CD4-positive, CD25-positive, alpha-beta regulatory T cell (primary cell): ENCODE data around the gene ZSWIM9. TPM values are rescaled to one million over a fixed set of nuclear protein-coding genes. Genes with fewer than 3 reads are reported as not detected.
A peak's percentile ranks its signal among the peaks of the same experiment; 100 is the strongest.
"Not testable (repeated sequence)": the region's sequence is repeated elsewhere in the genome, so short reads cannot be mapped to it uniquely, and the experiment has no call there.

Experiments used
- ATAC-seq, 2 donors: fragments of 150-1000 bp; cut with Tn5 transposase; one replicate each; pipeline ENCODE4 v1.10.0; 2021; ENCODE audit warnings: low read depth in 2 of 2, moderate number of reproducible peaks in 2 of 2, moderate library complexity in 1 of 2
- DNase-seq, 3 donors: peaks; one replicate each; pipeline versions ENCODE4 v3.0.0 to v3.0.0-alpha.2; 2012 to 2022; ENCODE audit warnings: mixed read lengths in 1 of 3
- H3K27ac ChIP-seq: one replicate; pipeline ENCODE4 v1.7.0; 2013; ENCODE audit warnings: mild to moderate bottlenecking, low read length; ENCODE audit not compliant: insufficient read depth, poor library complexity, severe bottlenecking
- H3K27me3 ChIP-seq: one replicate; pipeline ENCODE4 v1.7.0; 2013; ENCODE audit warnings: low read length; ENCODE audit not compliant: control insufficient read depth, insufficient read depth
- H3K36me3 ChIP-seq: one replicate; pipeline ENCODE4 v1.7.0; 2013; ENCODE audit warnings: mild to moderate bottlenecking, low read length, moderate library complexity; ENCODE audit not compliant: control insufficient read depth, insufficient read depth
- H3K4me1 ChIP-seq: 2 replicates; pipeline ENCODE4 v1.7.0; 2013; ENCODE audit warnings: mild to moderate bottlenecking, low read length; ENCODE audit not compliant: insufficient read depth, control insufficient read depth, poor library complexity, severe bottlenecking
- H3K4me3 ChIP-seq: one replicate; pipeline ENCODE4 v1.7.0; 2013; ENCODE audit warnings: low read depth, mild to moderate bottlenecking, low read length, moderate library complexity
- H3K9me3 ChIP-seq, 2 experiments: 1 replicate in 1 of 2; 2 replicates in 1 of 2; pipeline ENCODE4 v1.7.0; 2013; ENCODE audit warnings: low read length in 2 of 2, mild to moderate bottlenecking in 1 of 2, moderate library complexity in 1 of 2; ENCODE audit not compliant: control insufficient read depth in 2 of 2
- H3K27ac Mint-ChIP-seq, 3 donors: one replicate each; pipeline ENCODE4 v1.8.0; 2020 to 2022; ENCODE audit warnings: mild to moderate bottlenecking in 3 of 3, mixed read lengths in 3 of 3, moderate library complexity in 2 of 3
- H3K27me3 Mint-ChIP-seq: one replicate; pipeline ENCODE4 v1.8.0; 2022; ENCODE audit warnings: mild to moderate bottlenecking, mixed read lengths
- H3K36me3 Mint-ChIP-seq: one replicate; pipeline ENCODE4 v1.8.0; 2020; ENCODE audit warnings: mixed read lengths
- H3K4me1 Mint-ChIP-seq, 4 donors: one replicate each; pipeline ENCODE4 v1.8.0; 2020 to 2022; ENCODE audit warnings: mixed read lengths in 4 of 4, mild to moderate bottlenecking in 1 of 4
- H3K4me3 Mint-ChIP-seq, 4 donors: one replicate each; pipeline ENCODE4 v1.8.0; 2020 to 2022; ENCODE audit warnings: mild to moderate bottlenecking in 4 of 4, mixed read lengths in 4 of 4, moderate library complexity in 3 of 4
- H3K9me3 Mint-ChIP-seq, 7 donors: one replicate each; pipeline ENCODE4 v1.8.0; 2020 to 2022; ENCODE audit warnings: mixed read lengths in 7 of 7, mild to moderate bottlenecking in 3 of 7, moderate library complexity in 2 of 7
- polyA plus RNA-seq, 4 donors: library from polyadenylated mRNA; unstranded; fragments of 300-500 nt; fragmentation: Illumina TruSeq; gene quantifications; one replicate each; pipeline ENCODE4 v1.2.3, GENCODE V29; 2021
- total RNA-seq: library from RNA; stranded (reverse); gene quantifications from one replicate; pipeline ENCODE4 v1.2.3, GENCODE V29; 2022

The ZSWIM9 gene
- total and polyA plus RNA-seq, 5 donors from 2014 or later, result 0.29 to 5.0 (median 0.89) TPM

GRCh38 chr19:48221628-48222027 lies 51.1 kb downstream of the ZSWIM9 start:
- Histone ChIP-seq H3K4me3 (no peak overlapping the region), H3K27me3 (no peaks in the 10 kb centered on the region), H3K4me1 (no peaks in the 10 kb centered on the region), H3K9me3 (no peaks in the 10 kb centered on the region), H3K36me3 (peaks cover 53% of the 10 kb centered on the region), H3K27ac (no peak overlapping the region)
- no peak for ATAC-seq
- no peak overlapping the region for H3K4me3 Mint-ChIP-seq
- no peaks in the 10 kb centered on the region for H3K27me3 Mint-ChIP-seq
- peaks cover 0 to 8% (median 4%) of the 10 kb centered on the region in 4 donors for H3K4me1 Mint-ChIP-seq
- H3K27ac Mint-ChIP-seq, result peak overlapping the region in 1 of 3 donors; percentile 17
- H3K9me3 Mint-ChIP-seq, result no peaks in the 10 kb centered on the region
- no peak for DNase-seq
- peaks cover 44% of the 10 kb centered on the region for H3K36me3 Mint-ChIP-seq

GRCh38 chr19:48230555-48231129 lies 60.2 kb downstream of the ZSWIM9 start:
- Mint-ChIP-seq H3K4me1 (peaks cover 0 to 16% (median 12%) of the 10 kb centered on the region in 4 donors), H3K36me3 (peaks cover 55% of the 10 kb centered on the region), H3K9me3 (peaks cover 0 to 2% (median 0%) of the 10 kb centered on the region in 7 donors), H3K27me3 (no peaks in the 10 kb centered on the region), H3K27ac (peak overlapping the region in 1 of 3 donors; percentile 36), H3K4me3 (no peak overlapping the region)
- Histone ChIP-seq H3K4me1 (no peaks in the 10 kb centered on the region), H3K27me3 (no peaks in the 10 kb centered on the region), H3K36me3 (peaks cover 82% of the 10 kb centered on the region), H3K4me3 (no peak overlapping the region), H3K9me3 (no peaks in the 10 kb centered on the region), H3K27ac (no peak overlapping the region)
- ATAC-seq (no peak), DNase-seq (no peak)

DNA sequence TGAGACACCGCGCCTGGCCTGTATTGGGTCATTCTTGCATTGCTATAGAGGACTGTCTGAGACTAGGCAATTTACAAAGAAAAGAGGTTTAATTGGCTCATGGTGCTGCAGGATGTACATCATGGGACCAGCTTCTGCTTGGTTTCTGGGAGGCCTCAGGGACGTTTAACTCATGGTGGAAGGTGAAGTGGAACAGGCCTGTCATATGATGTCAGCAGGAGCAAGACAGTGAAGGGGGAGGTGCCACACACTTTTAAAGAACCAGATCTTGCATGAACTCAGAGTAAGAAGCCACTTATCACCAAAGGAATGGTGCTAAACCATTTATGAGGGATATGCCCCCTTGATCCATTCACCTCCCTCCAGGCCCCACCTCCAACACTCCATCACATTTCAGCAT lies 66.6 kb downstream of the ZSWIM9 start:
- Mint-ChIP-seq H3K4me1 (peaks cover 6 to 28% (median 17%) of the 10 kb centered on the region in 4 donors), H3K9me3 (peaks cover 0 to 2% (median 0%) of the 10 kb centered on the region in 7 donors), H3K4me3 (no peak overlapping the region), H3K27ac (peak overlapping the region in 2 of 3 donors; percentile 29 to 76), H3K27me3 (no peaks in the 10 kb centered on the region), H3K36me3 (peaks cover 43% of the 10 kb centered on the region)
- DNase-seq (no peak), ATAC-seq (no peak)
- Histone ChIP-seq H3K27ac (no peak overlapping the region), H3K9me3 (no peaks in the 10 kb centered on the region), H3K4me3 (no peak overlapping the region), H3K4me1 (no peaks in the 10 kb centered on the region), H3K36me3 (peaks cover 84% of the 10 kb centered on the region), H3K27me3 (no peaks in the 10 kb centered on the region)

DNA sequence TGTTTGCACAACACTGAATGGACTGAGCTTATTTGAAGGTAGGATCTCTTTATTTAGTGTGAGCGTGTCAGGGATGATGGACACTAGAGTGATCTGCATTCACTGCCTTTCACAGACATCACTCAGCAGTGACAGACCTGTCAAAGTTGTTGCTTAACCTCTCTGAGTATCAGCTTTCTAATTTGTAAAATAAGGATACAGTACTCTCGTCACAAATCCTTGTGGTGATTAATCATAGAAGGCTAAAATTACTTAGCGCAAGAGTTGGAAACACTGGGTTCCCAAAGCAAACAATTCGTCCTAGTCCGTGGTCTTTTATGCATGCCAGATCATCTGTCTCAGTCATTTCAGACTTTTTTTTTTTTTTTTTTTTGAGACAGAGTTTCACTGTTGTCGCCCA lies 68.6 kb downstream of the ZSWIM9 start:
- H3K27ac Mint-ChIP-seq, result no peak overlapping the region
- Histone ChIP-seq H3K27me3 (no peaks in the 10 kb centered on the region), H3K4me1 (peaks cover under 1% of the 10 kb centered on the region), H3K9me3 (no peaks in the 10 kb centered on the region), H3K27ac (no peak overlapping the region), H3K36me3 (peaks cover 67% of the 10 kb centered on the region), H3K4me3 (no peak overlapping the region)
- H3K27me3 Mint-ChIP-seq, result no peaks in the 10 kb centered on the region
- no peak for DNase-seq
- peaks cover under 1 to 24% (median 20%) of the 10 kb centered on the region in 4 donors for H3K4me1 Mint-ChIP-seq
- ATAC-seq, result no peak
- H3K4me3 Mint-ChIP-seq, result no peak overlapping the region
- peaks cover 32% of the 10 kb centered on the region for H3K36me3 Mint-ChIP-seq
- H3K9me3 Mint-ChIP-seq, result peaks cover 0 to 2% (median 0%) of the 10 kb centered on the region in 7 donors

DNA sequence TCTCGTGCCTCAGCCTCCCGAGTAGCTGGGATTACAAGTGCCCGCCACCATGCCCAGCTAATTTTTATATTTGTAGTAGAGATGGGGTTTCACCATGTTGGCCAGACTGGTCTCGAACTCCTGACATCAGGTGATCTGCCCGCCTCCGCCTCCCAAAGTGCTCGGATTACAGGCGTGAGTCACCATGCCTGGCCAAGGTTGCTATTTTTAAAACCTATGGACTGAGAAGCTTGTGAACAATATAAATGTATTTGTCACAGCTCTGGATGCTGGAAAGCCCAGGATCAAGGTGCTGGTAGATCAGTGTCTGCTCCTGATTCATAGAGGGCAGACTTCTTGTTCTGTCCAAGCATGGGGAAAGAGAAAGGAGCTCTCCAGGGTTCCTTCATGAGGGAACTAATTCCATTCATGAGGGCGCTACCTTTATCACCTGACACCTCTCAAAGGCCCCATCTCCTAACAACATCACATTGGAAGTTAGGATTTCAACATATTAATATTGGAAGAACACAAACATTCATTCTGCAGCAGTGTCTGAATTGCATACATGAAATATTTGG lies 69.2 kb downstream of the ZSWIM9 start:
- no peak overlapping the region for H3K4me3 ChIP-seq
- peaks cover 62% of the 10 kb centered on the region for H3K36me3 ChIP-seq
- no peak for DNase-seq
- Mint-ChIP-seq H3K9me3 (no peaks in the 10 kb centered on the region), H3K27me3 (no peaks in the 10 kb centered on the region), H3K27ac (peak overlapping the region in 2 of 3 donors; percentile 4 to 52), H3K36me3 (peaks cover 30% of the 10 kb centered on the region), H3K4me1 (peaks cover 6 to 29% (median 25%) of the 10 kb centered on the region in 4 donors), H3K4me3 (no peak overlapping the region)
- ATAC-seq, result no peak
- H3K9me3 ChIP-seq, result no peaks in the 10 kb centered on the region
- peaks cover 6% of the 10 kb centered on the region for H3K4me1 ChIP-seq
- H3K27me3 ChIP-seq, result no peaks in the 10 kb centered on the region
- no peak overlapping the region for H3K27ac ChIP-seq

DNA sequence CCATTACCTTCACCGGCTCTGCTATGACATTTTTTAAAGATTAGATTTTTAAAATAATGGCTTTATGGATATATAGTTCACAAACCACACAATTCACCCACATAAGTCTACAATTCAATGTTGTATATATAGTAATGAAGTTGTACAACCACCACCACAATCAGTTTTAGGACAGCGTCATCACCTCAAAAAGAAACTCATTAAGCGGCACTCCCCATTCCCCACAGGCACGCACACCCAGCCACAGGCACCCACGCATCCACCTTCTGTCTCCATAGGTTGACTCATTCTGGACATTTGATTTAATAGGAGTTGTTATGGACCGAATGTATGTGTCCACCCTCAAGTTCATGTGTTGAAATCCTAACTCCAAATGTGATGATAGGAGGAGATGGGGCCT lies 71.3 kb downstream of the ZSWIM9 start:
- H3K4me3 ChIP-seq, DNase-seq, H3K27me3 ChIP-seq, H3K4me3 Mint-ChIP-seq, H3K27me3 Mint-ChIP-seq, H3K27ac ChIP-seq, ATAC-seq, H3K9me3 ChIP-seq, H3K9me3 Mint-ChIP-seq: not testable (repeated sequence)
- H3K27ac Mint-ChIP-seq, result peak overlapping the region; percentile 48 to 90 (median 85)
- Histone ChIP-seq H3K36me3 (peaks cover 59% of the 10 kb centered on the region), H3K4me1 (peaks cover 25% of the 10 kb centered on the region)
- H3K4me1 Mint-ChIP-seq, result peaks cover 8 to 48% (median 39%) of the 10 kb centered on the region in 4 donors
- H3K36me3 Mint-ChIP-seq, result peaks cover 39% of the 10 kb centered on the region

DNA sequence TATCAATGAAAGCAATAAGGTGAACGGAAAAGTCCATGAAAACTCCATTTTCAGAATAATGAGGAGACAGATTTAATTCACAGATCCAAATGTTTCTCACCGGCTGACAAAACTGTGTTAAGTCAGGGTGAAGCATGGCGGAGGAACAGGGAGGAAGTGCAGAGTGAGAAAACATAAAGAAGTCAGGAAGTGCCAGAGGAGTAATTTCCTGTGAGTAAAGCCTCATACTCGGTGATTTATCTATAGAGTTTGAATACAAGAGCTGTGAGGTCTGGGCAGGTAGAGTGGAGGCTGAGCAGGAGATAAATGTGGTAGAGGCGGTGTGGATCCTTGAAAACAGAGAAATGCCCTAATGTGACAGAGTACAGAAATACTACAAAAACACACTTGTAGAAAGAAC lies 73.8 kb downstream of the ZSWIM9 start:
- peak overlapping the region; percentile 43 to 80 (median 78) for H3K4me3 Mint-ChIP-seq
- peaks cover 38% of the 10 kb centered on the region for H3K36me3 ChIP-seq
- ATAC-seq (peak; percentile 93 to 97), DNase-seq (peak; percentile 23 to 79 (median 49))
- H3K4me1 Mint-ChIP-seq, result peaks cover 8 to 62% (median 39%) of the 10 kb centered on the region in 4 donors
- peak overlapping the region; percentile 80 for H3K4me3 ChIP-seq
- no peaks in the 10 kb centered on the region for H3K9me3 Mint-ChIP-seq
- no peaks in the 10 kb centered on the region for H3K27me3 Mint-ChIP-seq
- peak overlapping the region; percentile 97 for H3K27ac ChIP-seq
- H3K9me3 ChIP-seq, result no peaks in the 10 kb centered on the region
- peaks cover 47% of the 10 kb centered on the region for H3K4me1 ChIP-seq
- H3K27ac Mint-ChIP-seq, result peak overlapping the region; percentile 88 to 100 (median 93)
- peaks cover 40% of the 10 kb centered on the region for H3K36me3 Mint-ChIP-seq
- H3K27me3 ChIP-seq, result no peaks in the 10 kb centered on the region

- Histone ChIP-seq H3K9me3 (no peaks in the 10 kb centered on the region), H3K4me1 (peaks cover 63% of the 10 kb centered on the region), H3K36me3 (peaks cover 22% of the 10 kb centered on the region), H3K27ac (peak overlapping the region; percentile 97), H3K27me3 (no peaks in the 10 kb centered on the region), H3K4me3 (peak overlapping the region; percentile 46)
- Mint-ChIP-seq H3K9me3 (no peaks in the 10 kb centered on the region), H3K27ac (peak overlapping the region; percentile 31 to 96 (median 88)), H3K36me3 (peaks cover 35% of the 10 kb centered on the region), H3K4me1 (peaks cover 22 to 71% (median 49%) of the 10 kb centered on the region in 4 donors), H3K4me3 (peak overlapping the region; percentile 10 to 63 (median 50)), H3K27me3 (no peaks in the 10 kb centered on the region)
- ATAC-seq (no peak), DNase-seq (no peak)
These were observed 75.6 kb downstream of the ZSWIM9 start for GRCh38 chr19:48246101-48246500.
